ENCODE data around the gene HECTD4. TPM values are rescaled to one million over a fixed set of nuclear protein-coding genes. Genes with fewer than 3 reads are reported as not detected.

Gene HECTD4
- total RNA-seq, 1 experiment from 2014 or later, result 65.7 TPM

GRCh38 chr12:112236786-112237185 is 145.4 kb downstream of the HECTD4 start:
- Mint-ChIP-seq H3K4me3 (ENCODE audit: low read depth, unreplicated experiment) (no peak overlapping the region), H3K27me3 (ENCODE audit: unreplicated experiment) (no peaks in the 10 kb centered on the region), H3K27ac (ENCODE audit: unreplicated experiment) (no peak overlapping the region), H3K36me3 (ENCODE audit: insufficient read depth, unreplicated experiment) (peaks cover 16% of the 10 kb centered on the region), H3K4me1 (ENCODE audit: low read depth, unreplicated experiment) (no peaks in the 10 kb centered on the region), H3K9me3 (ENCODE audit: low read depth, unreplicated experiment) (no peaks in the 10 kb centered on the region)
- TF ChIP-seq CTCF (IDR thresholded peaks at IDR 0.05; ENCODE audit: unreplicated experiment), result no peak
- CTCF ChIA-PET, result interaction anchor here (0.6 kb wide), 1 partner anchor 72 kb away, joined by 3 read pairs; no protein-coding TSS in a partner anchor
- DNase-seq, result no peak
- intact Hi-C loops (cut with micrococcal nuclease; ENCODE audit: unreplicated experiment), result no loop called here
- BruUV-seq (replicated peaks), result no TSS peak

- Mint-ChIP-seq H3K27me3 (ENCODE audit: unreplicated experiment) (no peaks in the 10 kb centered on the region), H3K36me3 (ENCODE audit: insufficient read depth, unreplicated experiment) (peaks cover 17% of the 10 kb centered on the region), H3K27ac (ENCODE audit: unreplicated experiment) (no peak overlapping the region), H3K4me3 (ENCODE audit: low read depth, unreplicated experiment) (no peak overlapping the region), H3K9me3 (ENCODE audit: low read depth, unreplicated experiment) (no peaks in the 10 kb centered on the region), H3K4me1 (ENCODE audit: low read depth, unreplicated experiment) (no peaks in the 10 kb centered on the region)
- no peak for TF ChIP-seq CTCF (IDR thresholded peaks at IDR 0.05; ENCODE audit: unreplicated experiment)
- CTCF ChIA-PET, result interaction anchor here (0.6 kb wide), 1 partner anchor 72 kb away, joined by 3 read pairs; no protein-coding TSS in a partner anchor
- DNase-seq, result no peak
- no TSS peak for BruUV-seq (replicated peaks)
- intact Hi-C loops (cut with micrococcal nuclease; ENCODE audit: unreplicated experiment), result no loop called here
Observed at GRCh38 chr12:112236386-112236785, 145.8 kb downstream of the HECTD4 start.

GRCh38 chr12:112234303-112234702 is 147.9 kb downstream of the HECTD4 start:
- no peak for DNase-seq
- no peak for TF ChIP-seq CTCF (IDR thresholded peaks at IDR 0.05; ENCODE audit: unreplicated experiment)
- H3K36me3 Mint-ChIP-seq (ENCODE audit: insufficient read depth, unreplicated experiment), result peaks cover 20% of the 10 kb centered on the region
- BruUV-seq (replicated peaks), result no TSS peak
- no peak overlapping the region for H3K27ac Mint-ChIP-seq (ENCODE audit: unreplicated experiment)
- intact Hi-C loops (cut with micrococcal nuclease; ENCODE audit: unreplicated experiment), result no loop called here
- no peaks in the 10 kb centered on the region for H3K27me3 Mint-ChIP-seq (ENCODE audit: unreplicated experiment)
- no peak overlapping the region for H3K4me3 Mint-ChIP-seq (ENCODE audit: low read depth, unreplicated experiment)
- CTCF ChIA-PET, result no interaction called here
- H3K9me3 Mint-ChIP-seq (ENCODE audit: low read depth, unreplicated experiment), result no peaks in the 10 kb centered on the region
- no peaks in the 10 kb centered on the region for H3K4me1 Mint-ChIP-seq (ENCODE audit: low read depth, unreplicated experiment)

- TF ChIP-seq CTCF (IDR thresholded peaks at IDR 0.05; ENCODE audit: unreplicated experiment), result no peak
Observed at GRCh38 chr12:112233242-112233641, 149.0 kb downstream of the HECTD4 start.

More at GRCh38 chr12:112233242-112233641, 149.0 kb downstream of the HECTD4 start:
- intact Hi-C loops (cut with micrococcal nuclease; ENCODE audit: unreplicated experiment), result no loop called here
- Mint-ChIP-seq H3K4me3 (ENCODE audit: low read depth, unreplicated experiment) (no peak overlapping the region), H3K27ac (ENCODE audit: unreplicated experiment) (no peak overlapping the region), H3K9me3 (ENCODE audit: low read depth, unreplicated experiment) (no peaks in the 10 kb centered on the region), H3K36me3 (ENCODE audit: insufficient read depth, unreplicated experiment) (peaks cover 17% of the 10 kb centered on the region), H3K4me1 (ENCODE audit: low read depth, unreplicated experiment) (no peaks in the 10 kb centered on the region), H3K27me3 (ENCODE audit: unreplicated experiment) (no peaks in the 10 kb centered on the region)
- DNase-seq, result no peak
- CTCF ChIA-PET, result no interaction called here
- BruUV-seq (replicated peaks), result no TSS peak

Measured in Calu3 (cell line).